Uterus (tissue), 2 donors: ENCODE results near the gene CBFA2T2.

Source experiments
- CTCF ChIP-seq, 4 experiments: fragments of 200-600 bp in 2 of 4; fragments of 450-650 bp in 2 of 4; sonication (generic) in 2 of 4; IDR thresholded peaks; one replicate each; pipeline ENCODE4 v1.5.1; 2016 to 2019; ENCODE audit warnings: antibody characterized with exemption in 4 of 4, mild to moderate bottlenecking in 2 of 4, moderate library complexity in 1 of 4
- POLR2A ChIP-seq, 2 donors: fragments of 450-650 bp; IDR thresholded peaks; one replicate each; pipeline ENCODE4 v1.6.1; 2016; ENCODE audit warnings: antibody characterized with exemption in 2 of 2, mild to moderate bottlenecking in 1 of 2, moderate library complexity in 1 of 2

GRCh38 chr20:33681728-33682353 lies 191.9 kb downstream of the CBFA2T2 start:
- TF ChIP-seq CTCF (IDR thresholded peaks at IDR 0.05) (no peak), POLR2A (IDR thresholded peaks at IDR 0.05) (no peak)
